Measurements from ENCODE around the gene CCL27.

The CCL27 gene

DNA sequence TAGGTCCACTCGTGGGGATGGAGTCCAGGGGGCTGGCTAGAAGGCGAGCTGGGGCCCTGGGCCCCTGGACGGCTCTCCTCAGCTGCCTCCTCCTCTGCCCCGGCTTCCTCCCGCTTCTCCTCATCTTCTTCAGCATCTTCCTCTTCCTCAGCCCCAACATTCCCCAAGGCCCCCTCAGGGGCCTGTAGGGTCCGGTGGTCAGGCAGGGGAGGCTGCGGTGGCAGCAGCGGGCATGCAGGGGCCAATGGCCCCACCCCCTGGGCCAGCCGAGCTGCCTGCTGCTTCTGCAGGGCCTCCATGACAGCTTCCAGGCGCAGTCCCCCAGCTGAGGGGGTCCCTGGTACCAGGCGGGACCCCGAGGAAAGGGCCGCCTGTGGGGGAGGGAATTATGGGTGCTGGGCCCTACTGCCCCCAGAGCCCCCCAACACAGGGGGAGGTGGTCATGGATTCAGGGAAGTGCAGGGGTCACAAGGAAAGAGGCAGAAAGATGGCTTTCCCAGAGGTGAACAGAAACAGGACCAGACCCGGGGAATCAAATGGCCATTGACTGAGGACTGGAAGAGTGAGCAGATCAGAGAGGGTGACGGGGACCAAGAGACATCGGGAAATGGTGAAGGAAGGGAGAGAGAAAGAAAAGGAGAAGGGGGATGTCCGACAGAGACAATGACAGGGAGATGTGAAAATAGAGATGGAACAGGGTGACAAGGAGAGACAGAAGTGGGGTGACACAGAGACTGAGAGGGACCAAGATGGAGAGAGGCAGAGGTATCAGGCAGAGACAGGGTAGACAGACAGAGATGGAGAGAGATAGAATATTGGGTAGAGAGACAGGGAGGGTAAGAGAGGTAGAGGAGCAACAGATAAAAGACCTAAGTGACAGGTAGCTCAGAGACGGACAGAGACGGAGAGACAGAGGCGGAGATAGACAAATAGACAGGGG is 34.5 kb downstream of the CCL27 start:
- DNase-seq (ENCODE audit: low read depth): no peak

DNA sequence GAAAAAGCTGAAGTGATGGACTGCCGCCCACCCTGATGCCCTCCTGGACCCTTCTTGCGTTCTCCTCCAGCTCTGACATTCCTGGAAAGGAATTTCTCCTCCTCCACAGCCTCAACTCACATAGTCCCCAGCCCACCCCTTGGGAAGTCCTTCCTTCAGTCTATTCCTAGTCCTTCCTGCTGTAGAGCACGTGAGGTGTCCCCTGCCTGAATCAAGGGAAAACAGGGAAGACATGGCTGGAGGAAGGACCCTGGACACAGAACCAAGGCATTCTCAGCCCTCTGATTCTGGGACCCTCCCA is 37.3 kb downstream of the CCL27 start:
- DNase-seq (ENCODE audit: low read depth): no peak

DNA sequence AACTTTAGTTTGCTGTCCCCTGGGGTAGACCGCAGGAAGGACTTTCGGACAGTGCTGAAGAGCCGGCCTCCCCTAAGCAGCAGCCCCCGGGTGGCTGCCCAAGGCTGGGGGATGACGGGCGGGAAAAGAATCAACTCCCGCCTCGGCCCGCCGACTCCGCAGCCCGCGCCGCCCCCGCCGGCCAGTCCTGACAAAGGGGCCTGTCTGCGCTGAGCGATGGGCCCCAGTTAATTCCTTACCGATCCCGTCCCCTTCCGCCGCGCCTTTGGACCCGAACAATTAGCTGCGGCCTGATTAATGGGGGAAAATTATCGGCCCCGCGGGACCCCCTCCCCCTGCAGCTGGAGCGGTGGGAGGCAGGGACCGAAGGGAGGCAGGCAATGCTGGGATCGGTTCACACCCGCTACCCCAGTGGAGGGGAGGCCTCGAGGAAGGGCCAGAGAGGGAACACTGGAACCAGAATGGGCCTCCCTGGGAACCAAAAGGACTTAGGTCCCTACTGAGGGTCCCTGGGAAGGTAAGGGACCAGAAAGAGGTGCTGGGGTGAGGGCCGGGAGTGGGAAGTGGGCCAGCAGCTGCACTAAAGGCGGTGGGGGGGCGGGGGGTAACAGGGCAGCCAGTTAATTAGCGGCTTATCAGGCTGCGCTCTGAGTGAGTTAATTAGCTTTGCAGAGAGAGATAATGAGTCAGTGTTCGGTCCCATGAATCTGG is 37.8 kb downstream of the CCL27 start:
- DNase-seq (ENCODE audit: low read depth): no peak

DNA sequence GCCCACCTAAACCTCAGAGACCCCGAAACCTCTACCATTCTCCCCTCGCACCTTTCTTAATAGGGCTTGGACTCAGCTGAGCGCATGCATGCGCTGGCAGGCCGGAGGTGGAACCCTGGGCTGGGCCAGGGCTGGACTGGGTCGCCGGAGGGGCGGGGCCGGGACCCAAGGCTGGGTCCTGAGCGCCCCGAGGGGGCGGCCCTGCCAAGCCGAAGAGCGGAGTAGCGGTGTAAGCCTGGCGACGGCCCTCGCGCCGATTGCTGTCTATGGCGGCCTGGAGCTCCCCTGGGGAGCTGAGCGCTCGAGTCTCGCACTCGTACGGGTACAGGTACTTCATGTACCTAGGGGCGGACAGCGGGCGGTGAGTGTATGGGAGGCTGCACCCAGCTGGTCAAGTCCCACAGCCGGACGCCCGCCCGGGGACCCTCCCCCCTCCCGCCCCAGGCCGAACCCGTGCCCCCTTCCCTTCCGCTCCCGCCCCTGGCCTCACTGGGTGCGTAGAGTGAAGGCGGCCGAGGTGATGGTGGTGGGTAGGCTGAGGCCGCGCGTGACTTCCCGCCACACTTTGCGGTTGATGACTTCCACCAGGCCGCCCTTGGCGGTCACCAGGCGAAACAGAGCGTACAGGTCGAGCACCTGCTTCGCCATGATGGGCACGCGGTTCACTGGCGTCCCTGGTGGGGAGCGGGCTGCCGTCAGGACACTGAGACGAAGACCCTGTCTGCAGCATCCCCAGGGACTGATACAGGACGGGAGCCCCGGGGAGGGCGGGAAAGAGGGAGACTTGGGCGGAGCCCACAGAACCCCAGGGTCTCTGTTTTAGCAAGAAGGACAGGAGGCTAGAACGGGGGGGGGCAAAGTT is 38.9 kb downstream of the CCL27 start:
- DNase-seq (ENCODE audit: low read depth): no peak

DNA sequence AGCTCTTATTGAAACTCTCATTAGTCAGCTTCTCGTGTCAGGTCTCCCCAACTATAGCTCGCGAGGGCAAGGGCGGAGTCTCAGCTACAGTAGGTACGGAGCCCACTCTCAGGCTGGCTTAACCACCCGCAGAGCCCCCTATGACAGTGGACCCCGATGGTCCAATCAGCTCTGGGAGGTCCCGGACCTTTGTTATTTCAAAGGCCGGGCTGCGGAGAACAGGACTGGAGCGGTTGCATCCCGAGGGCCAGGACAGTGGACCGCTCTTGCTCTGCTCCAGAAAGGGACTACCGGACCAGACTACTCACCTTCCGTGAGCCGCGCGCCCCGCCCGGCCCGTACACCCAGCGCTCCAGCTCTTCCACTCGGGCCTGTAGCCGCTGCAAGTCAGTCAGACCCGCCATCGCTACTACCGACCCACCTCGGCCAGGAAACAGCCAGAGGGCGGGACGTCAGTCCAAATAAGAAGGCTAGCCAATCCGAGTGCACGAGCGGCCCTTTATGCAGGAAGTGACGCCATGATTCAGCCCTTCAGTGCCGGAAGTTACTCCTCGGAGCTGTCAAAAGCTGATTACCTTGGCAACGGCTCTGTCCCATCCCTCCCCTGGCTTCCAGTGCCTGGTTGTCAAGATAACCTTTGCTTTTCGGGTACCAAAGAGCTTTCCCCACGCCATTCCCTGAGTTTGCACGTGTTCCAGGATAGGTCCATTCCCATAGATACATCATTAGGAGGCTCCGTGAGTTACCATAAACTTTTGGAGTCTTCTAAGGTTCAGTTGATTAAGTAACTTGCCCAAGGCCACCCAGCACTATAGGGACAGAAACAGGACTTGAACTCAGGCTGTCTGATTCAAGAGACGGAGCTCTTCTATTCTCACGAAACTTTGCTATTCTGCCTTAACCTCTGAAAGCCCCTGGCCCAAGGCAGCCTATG is 42.1 kb downstream of the CCL27 start, which contains the start of gene DCTN3:
Gene DCTN3 (minus strand): TSS at position 435 of the 934 bp plus-strand sequence. CDS start 31 bp downstream, at position 404.
- DNase-seq (ENCODE audit: low read depth): peak; percentile 86

DNA sequence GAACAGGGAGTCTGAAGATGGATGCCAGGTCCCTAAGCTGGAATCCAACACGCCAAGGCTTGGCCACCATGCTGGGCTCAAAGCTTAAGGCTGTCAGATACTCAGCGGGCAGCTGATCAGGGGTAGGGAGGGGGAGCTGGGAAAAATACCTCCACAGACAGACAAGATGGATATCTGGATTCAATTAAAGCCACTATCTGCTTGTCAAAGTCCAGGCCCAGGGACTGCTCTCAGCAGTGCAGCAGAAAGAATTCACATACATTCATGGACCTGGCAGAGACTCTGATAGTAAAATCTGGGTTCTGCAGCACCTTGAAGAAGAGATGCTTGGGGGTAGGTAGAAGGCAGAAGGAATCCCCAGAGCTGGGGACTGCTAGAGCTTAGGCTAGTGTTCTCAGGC is 47.3 kb downstream of the CCL27 start:
- DNase-seq (ENCODE audit: low read depth): no peak

DNA sequence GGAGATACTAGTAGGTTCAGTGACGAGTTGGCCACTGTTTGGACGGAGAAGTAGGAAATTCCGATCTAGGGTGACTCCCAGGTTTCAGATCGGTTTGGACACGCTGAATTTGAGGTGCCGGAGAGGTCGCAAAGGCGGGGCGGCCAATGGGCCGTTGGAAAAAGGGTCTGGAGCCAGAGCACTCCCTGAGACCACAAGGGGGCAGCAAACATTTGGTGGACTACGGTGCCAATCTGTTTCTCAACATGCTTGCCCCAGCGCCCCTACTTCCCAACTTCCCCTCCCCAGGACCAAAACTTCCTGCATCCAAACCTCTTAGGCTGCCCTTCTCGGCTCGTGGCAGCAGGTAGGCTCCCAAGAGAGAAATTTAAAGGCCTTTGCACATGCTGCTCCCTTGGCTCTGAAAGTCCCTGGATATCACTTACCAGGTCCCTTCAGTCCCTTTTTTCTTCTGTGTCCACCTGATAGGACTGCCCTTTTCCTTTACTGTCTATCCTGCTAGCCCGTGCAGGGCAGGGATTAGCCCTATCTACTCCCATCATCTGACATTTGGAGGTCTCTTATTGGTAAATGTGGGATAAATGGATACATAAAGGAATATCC is 49.6 kb downstream of the CCL27 start:
- DNase-seq (ENCODE audit: low read depth): peak; percentile 50

All from stimulated activated CD8-positive, alpha-beta memory T cell treated with anti-CD3 and anti-CD28 coated beads, Interleukin-12 subunit alpha, Interleukin-12 subunit beta, amount 100 ng/mL, for 1 hour (primary cell).